SK-N-SH treated with all-trans-retinoic acid at 6 μM for 48 hours (cell line): ENCODE results near the gene CLEC3B.

Experiments used
- CSDC2 ChIP-seq: fragments of 250-450 bp; sonication (Bioruptor Pico); IDR thresholded peaks from 2 replicates; pipeline ENCODE4 v1.5.0; 2020; ENCODE audit warnings: mild to moderate bottlenecking, moderate library complexity
- PATZ1 ChIP-seq: fragments of 250-450 bp; sonication (Bioruptor Pico); IDR thresholded peaks from 2 replicates; pipeline ENCODE4 v1.8.0; 2020; ENCODE audit warnings: mild to moderate bottlenecking, moderate library complexity, borderline replicate concordance
- TCF4 ChIP-seq: fragments of 250-450 bp; sonication (Bioruptor Pico); IDR thresholded peaks from 2 replicates; pipeline ENCODE4 v1.8.0; 2021; ENCODE audit warnings: mild to moderate bottlenecking, moderate library complexity, borderline replicate concordance
- TOX ChIP-seq: fragments of 250-450 bp; sonication (Bioruptor Pico); IDR thresholded peaks from 2 replicates; pipeline ENCODE4 v1.8.0; 2021; ENCODE audit warnings: mild to moderate bottlenecking, moderate library complexity, borderline replicate concordance
- ZC3H10 ChIP-seq: fragments of 250-450 bp; sonication (Bioruptor Pico); IDR thresholded peaks from 2 replicates; pipeline ENCODE4 v1.5.1; 2021; ENCODE audit warnings: mild to moderate bottlenecking, moderate library complexity
- ZFP30 ChIP-seq: fragments of 450-650 bp; formaldehyde crosslinking; IDR thresholded peaks from 2 replicates; pipeline ENCODE4 v1.5.0; 2022; ENCODE audit warnings: mild to moderate bottlenecking, moderate library complexity
- ZNF565 ChIP-seq: fragments of 450-650 bp; formaldehyde crosslinking; conservative IDR thresholded peaks from 2 replicates; pipeline ENCODE4 v1.5.0; 2020; ENCODE audit warnings: low read depth, mild to moderate bottlenecking, moderate library complexity
- ZNF70 ChIP-seq: fragments of 450-650 bp; formaldehyde crosslinking; IDR thresholded peaks from 2 replicates; pipeline ENCODE4 v1.5.0; 2020; ENCODE audit warnings: mild to moderate bottlenecking, moderate library complexity
- ZNF8 ChIP-seq: fragments of 450-650 bp; formaldehyde crosslinking; IDR thresholded peaks from 2 replicates; pipeline ENCODE4 v1.5.0; 2020; ENCODE audit warnings: mild to moderate bottlenecking, moderate library complexity
- TF ChIP-seq, protein P1 (sequence below): fragments of 250-450 bp; sonication (Bioruptor Pico); IDR thresholded peaks from 2 replicates; pipeline ENCODE4 v1.8.0; 2021; ENCODE audit warnings: low read depth, mild to moderate bottlenecking, moderate library complexity, borderline replicate concordance

DNA sequence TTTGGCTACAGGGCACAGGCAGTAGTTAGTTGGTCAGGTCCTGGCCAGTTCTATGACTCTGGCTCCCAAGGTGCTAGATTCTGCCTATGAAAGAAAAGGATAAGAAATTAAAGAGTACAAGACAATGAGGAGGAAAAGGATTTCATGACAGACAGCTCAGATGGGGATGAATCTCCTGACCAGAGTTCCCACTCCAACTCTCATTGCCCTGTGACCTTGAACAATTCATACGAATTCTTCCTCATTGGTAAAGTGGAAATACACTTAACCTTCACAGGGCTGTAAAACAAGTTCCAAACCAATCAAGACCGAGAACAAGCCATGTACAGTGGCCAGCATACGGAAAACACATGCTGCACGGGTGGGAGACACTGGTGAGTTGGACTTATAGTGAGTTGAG lies 23.7 kb downstream of the CLEC3B start:
- TF ChIP-seq PATZ1 (CRISPR knock-in tag) (no peak), ZNF565 (no peak), ZNF70 (CRISPR knock-in tag) (no peak), TCF4 (no peak), CSDC2 (CRISPR knock-in tag) (no peak), ZC3H10 (no peak), ZNF8 (CRISPR knock-in tag) (no peak), ZFP30 (CRISPR knock-in tag) (no peak), TOX (CRISPR knock-in tag) (no peak)
- TF ChIP-seq, protein P1, sequence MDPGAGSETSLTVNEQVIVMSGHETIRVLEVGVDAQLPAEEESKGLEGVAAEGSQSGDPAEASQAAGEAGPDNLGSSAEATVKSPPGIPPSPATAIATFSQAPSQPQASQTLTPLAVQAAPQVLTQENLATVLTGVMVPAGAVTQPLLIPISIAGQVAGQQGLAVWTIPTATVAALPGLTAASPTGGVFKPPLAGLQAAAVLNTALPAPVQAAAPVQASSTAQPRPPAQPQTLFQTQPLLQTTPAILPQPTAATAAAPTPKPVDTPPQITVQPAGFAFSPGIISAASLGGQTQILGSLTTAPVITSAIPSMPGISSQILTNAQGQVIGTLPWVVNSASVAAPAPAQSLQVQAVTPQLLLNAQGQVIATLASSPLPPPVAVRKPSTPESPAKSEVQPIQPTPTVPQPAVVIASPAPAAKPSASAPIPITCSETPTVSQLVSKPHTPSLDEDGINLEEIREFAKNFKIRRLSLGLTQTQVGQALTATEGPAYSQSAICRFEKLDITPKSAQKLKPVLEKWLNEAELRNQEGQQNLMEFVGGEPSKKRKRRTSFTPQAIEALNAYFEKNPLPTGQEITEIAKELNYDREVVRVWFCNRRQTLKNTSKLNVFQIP = no peak
